ENCODE measurements around the gene PHKG1.
"Not testable (repeated sequence)": the region's sequence is repeated elsewhere in the genome, so short reads cannot be mapped to it uniquely, and the experiment has no call there.

Gene PHKG1

DNA sequence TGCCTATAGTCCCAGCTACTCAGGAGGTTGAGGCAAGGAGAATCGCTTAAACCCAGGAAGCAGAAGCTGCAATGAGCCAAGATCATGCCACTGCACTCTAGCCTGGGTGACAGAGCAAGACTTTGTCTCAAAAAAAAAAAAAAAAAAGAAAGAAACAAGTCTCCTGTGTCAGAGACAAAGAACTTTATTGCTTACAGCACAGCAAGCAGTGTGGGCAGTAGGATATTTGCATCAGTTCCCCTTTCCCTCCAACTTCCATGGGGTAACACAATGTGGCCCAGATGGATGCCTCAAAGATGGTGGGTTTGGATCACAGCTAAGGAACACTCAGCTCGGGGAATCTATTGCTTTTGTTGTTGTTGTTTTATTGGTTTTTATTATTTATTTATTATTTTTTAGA, 47.0 kb downstream of the PHKG1 start:
- not testable (repeated sequence) for DNase-seq (ENCODE audit: low read depth)

DNA sequence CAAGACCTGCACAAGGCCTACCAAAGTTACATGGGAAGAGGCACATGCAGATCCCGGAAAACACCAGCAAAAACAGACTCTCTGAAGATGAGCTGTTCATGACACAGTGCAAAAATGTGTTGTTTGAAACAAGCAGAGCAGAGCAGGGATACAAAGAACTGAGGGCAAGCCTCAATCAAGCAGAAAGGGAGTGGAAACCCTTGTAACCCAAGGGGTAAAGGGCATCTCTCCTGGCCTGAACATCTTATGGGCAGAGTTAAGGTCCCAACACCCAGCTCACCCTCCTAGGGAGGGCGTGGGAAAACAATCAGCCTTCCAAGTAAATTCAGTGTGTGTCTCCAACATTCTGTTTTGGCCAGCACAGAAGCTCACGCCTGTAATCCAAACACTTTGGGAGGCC, 52.0 kb downstream of the PHKG1 start:
- DNase-seq (ENCODE audit: low read depth): no peak

DNA sequence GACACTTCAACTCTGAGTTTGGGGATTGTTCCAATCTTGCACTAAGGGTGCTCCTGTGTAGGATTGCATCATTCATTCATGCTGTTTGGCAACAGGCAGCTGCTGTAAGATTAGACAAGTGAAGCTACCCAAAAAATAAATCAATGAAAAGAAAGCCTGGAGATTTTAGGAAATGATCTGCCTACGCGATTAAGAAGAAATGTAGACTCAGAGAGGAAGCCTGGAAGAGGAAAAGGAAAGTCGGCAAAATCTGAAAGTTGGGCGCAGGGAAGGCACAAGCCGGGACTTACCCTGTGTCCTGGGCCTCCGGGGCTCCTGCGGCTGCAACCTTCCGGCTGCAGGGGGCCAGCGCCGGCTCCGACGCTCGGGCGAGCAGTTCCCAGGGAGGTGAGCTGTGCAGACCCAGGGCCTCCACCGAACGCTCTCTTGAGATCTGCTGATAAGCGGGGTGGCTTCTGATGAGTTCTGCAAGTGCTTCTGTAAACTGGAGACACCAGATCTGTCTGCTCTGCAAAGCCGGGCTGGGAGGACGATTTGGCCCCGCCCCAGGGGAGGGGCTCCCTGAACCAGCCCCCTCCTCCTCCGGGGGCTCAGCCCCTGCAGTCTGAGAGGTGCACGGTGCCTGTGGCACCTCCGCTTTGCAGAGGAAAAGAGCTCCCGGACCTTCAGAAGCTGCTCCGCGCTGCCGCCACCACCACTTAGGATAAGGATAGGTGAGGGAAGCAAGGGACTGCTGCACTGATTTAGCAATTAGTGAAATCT, 58.9 kb downstream of the PHKG1 start:
- peak; percentile 70 for DNase-seq (ENCODE audit: low read depth)

DNA sequence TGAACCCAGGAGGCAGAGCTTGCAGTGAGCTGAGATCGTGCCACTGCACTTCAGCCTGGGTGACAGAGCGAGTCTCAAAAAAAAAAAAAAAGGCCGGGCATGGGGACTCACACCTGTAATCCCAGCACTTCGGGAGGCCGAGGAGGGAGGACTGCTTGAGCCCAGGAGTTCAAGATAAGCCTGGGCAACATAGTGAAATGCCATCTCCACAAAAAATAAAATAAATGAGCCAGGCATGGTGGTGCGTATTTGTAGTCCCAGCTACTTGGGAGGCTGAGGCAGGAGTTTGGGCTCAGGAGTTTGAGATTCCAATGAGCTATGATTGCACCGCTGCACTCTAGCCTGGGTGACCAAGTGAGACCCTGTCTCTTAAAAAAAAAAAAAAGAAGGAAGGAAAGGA, 60.2 kb downstream of the PHKG1 start:
- not testable (repeated sequence) for DNase-seq (ENCODE audit: low read depth)

DNA sequence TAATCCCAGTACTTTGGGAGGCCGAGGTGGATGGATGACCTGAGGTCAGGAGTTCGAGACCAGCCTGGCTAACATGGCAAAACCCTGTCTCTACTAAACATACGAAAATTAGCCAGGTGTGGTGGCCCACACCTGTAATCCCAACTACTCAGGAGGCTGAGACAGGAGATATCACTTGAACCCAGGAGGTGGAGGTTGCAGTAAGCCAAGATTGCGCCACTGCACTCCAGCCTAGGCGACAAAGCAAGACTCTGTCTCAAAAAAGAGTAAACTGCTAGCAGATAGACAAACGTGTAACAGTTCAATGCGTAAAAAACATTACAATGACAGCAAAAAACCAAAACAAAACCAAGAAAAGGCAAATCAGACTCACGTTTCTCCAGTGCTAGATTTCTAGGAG, 61.2 kb downstream of the PHKG1 start:
- not testable (repeated sequence) for DNase-seq (ENCODE audit: low read depth)

DNA sequence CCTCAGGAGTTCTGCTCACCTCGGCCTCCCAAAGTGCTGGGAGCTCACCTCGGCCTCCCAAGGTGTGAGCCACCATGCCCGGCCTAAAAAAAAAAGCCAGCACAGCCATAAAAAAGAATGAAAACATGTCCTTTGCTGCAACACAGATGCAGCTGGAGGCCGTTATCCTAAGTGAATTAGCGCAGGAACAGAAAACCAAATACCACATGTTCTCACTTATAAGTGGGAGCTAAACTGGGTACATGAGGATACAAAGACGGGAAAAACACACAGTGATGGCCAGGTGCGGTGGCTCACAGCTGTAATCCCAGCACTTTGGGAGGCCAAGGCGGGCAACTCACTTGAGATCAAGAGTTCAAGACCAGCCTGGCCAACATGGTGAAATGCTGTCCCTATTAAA, 62.4 kb downstream of the PHKG1 start:
- DNase-seq (ENCODE audit: low read depth): no peak
